Activated CD8-positive, alpha-beta memory T cell treated with anti-CD3 and anti-CD28 coated beads, Interleukin-2, amount 10 ng/mL, durations not matched to agents 7 days and 5 days (primary cell): Measurements from ENCODE around the gene CHERP. TPM values are rescaled to one million over a fixed set of nuclear protein-coding genes. Genes with fewer than 3 reads are reported as not detected.
"Not testable (repeated sequence)": the region's sequence is repeated elsewhere in the genome, so short reads cannot be mapped to it uniquely, and the experiment has no call there.

ENCODE experiments used
- ATAC-seq: fragments of 150-1000 bp; cut with Tn5 transposase; one replicate; pipeline ENCODE4 v1.10.0; 2021; ENCODE audit warnings: moderate library complexity
- CTCF ChIA-PET: fragments of 350-600 bp; sonication (Branson Sonifier 250); formaldehyde crosslinking; loops from one replicate; lab custom pipeline; 2021; ENCODE audit warnings: antibody characterized with exemption; lab: Charles Lee
- DNase-seq: peaks from one replicate; pipeline ENCODE4 v3.0.0-alpha.2; 2020
- H3K27ac Mint-ChIP-seq: one replicate; pipeline ENCODE4 v1.8.0; 2021; ENCODE audit warnings: mild to moderate bottlenecking, mixed read lengths
- H3K27me3 Mint-ChIP-seq: one replicate; pipeline ENCODE4 v1.8.0; 2021; ENCODE audit warnings: mixed read lengths
- H3K36me3 Mint-ChIP-seq: one replicate; pipeline ENCODE4 v1.8.0; 2021; ENCODE audit warnings: mild to moderate bottlenecking, mixed read lengths
- H3K4me1 Mint-ChIP-seq: one replicate; pipeline ENCODE4 v1.8.0; 2021; ENCODE audit warnings: mixed read lengths
- H3K4me3 Mint-ChIP-seq: one replicate; pipeline ENCODE4 v1.8.0; 2021; ENCODE audit warnings: mild to moderate bottlenecking, moderate library complexity, mixed read lengths
- H3K9me3 Mint-ChIP-seq: one replicate; pipeline ENCODE4 v1.8.0; 2022; ENCODE audit warnings: low read depth, mixed read lengths
- total RNA-seq, 2 experiments: library from RNA; stranded (reverse); gene quantifications; one replicate each; pipeline ENCODE4 v1.2.3, GENCODE V29; 2021

CHERP gene
- total RNA-seq, 2 experiments from 2014 or later, result 66.5 to 74.5 TPM

DNA sequence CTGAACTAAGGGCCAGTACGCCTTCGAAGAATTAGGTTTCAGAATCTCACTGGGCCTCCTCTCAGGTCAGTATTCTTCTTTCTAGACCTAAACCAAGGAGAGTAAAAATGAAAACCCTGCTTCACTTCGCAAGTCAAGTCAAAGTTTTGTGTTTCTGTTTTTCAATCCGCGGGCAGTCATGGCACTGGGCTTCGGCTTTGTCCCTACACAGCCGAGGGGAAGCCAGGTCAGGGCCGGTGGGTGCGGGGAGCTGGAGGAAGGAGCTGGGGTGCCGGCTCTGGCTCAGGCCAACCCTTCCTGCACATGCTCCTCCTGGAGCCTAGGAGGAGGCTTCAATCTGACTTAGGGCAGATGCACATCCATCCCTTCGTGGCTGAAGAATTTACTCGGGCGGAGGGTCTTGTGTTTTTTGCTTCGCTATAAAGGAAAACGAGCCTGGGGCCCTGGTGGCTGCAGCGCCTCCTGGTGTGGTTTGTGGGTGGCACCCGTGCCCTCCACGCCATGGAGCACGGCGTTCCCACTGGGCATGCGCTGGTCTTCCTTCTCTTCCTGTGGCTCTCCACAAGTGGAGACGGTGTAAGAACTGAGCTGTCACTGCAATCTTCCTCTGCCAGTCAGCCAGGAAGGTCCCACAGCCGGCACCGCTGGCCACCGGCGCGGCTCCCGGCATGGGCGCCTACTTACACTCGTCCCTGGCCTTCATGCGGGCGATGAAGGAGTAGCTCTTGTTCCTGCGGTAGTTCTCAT lies 23.6 kb downstream of the CHERP start:
- DNase-seq (no peak), ATAC-seq (no peak)
- Mint-ChIP-seq H3K9me3 (no peaks in the 10 kb centered on the region), H3K27me3 (no peaks in the 10 kb centered on the region), H3K4me1 (peaks cover 9% of the 10 kb centered on the region), H3K4me3 (no peak overlapping the region), H3K36me3 (peaks cover 30% of the 10 kb centered on the region), H3K27ac (no peak overlapping the region)
- CTCF ChIA-PET, result no interaction called here

DNA sequence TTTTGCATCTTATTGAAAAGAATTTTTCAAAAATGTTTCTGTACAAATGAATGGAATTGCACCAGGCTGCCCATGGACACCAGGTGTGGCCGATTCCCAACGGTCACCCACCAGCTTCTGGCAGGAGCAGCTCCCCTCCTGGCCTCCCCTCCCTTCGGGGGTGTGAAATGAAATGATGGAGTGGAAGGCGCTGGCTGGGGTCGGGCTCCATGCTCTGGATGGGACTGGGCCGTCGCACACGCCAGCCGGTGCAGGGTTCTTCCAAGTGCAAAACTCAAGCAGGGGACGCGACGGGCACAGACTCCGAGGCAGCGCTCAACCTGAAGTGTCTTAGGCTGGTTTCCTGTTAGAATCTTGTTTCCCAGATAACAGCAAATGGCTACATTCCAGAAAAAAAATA lies 24.2 kb downstream of the CHERP start:
- Mint-ChIP-seq H3K27me3 (no peaks in the 10 kb centered on the region), H3K4me3 (no peak overlapping the region), H3K9me3 (no peaks in the 10 kb centered on the region), H3K4me1 (peaks cover 9% of the 10 kb centered on the region), H3K36me3 (peaks cover 27% of the 10 kb centered on the region), H3K27ac (no peak overlapping the region)
- CTCF ChIA-PET, result no interaction called here
- ATAC-seq, result no peak
- no peak for DNase-seq

DNA sequence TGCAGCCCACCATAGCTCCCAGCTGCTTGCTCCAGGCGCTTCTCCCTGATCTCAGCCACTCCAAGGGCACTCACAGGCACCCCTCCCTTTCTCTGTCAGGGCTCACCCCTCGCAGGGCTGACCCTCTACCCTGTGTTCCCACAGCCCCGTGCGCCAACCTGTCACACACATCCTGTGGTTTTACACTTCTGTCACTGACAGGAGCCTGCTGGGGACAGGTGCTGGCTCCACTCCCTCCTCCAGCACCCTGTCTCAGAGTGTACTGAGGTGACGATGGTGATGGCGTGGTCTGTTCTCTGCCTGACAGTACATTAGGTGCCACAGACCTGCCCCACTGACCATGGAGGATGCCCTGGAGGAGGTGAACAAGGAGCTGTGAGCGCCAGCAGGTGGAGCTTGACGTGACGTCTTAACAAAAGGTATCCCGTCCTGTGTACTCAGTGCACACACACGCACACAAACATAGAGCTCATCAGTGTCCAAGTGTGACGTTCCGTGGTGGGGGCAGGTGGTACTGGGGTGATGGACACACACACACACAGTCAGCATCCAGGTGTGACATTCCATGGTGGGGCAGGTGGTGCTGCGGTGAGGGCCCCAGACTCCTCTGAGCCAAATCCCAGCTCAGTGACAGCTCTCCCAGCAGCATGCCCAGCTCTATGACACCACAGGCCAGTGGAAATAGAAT lies 25.2 kb downstream of the CHERP start:
- H3K4me3 Mint-ChIP-seq, result no peak overlapping the region
- H3K27ac Mint-ChIP-seq, result no peak overlapping the region
- no peaks in the 10 kb centered on the region for H3K9me3 Mint-ChIP-seq
- ATAC-seq (peak; percentile 24), DNase-seq (no peak)
- H3K27me3 Mint-ChIP-seq, result no peaks in the 10 kb centered on the region
- H3K4me1 Mint-ChIP-seq, result peaks cover 9% of the 10 kb centered on the region
- CTCF ChIA-PET, result no interaction called here
- peaks cover 22% of the 10 kb centered on the region for H3K36me3 Mint-ChIP-seq

DNA sequence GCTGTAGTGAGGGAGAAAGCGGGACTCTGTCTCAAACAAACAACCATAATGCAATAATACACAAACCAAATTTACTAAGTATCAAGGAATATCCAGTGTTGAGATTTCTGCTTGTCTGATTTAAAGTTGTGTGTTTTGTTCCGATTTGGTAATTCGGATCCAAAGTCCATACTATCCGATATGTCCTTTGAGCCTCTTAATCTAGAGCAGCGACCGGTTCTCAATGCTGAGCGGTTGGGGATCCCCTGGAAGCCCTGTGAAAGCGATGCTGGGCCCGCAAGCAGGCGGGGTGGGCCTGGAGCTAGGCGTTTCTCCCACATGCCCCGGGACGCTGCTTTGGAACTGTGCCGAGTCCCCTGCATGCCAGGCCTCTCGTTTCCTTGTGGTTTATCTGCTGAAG lies 25.9 kb downstream of the CHERP start:
- H3K27me3 Mint-ChIP-seq, result no peaks in the 10 kb centered on the region
- no peak overlapping the region for H3K27ac Mint-ChIP-seq
- ATAC-seq (no peak), DNase-seq (no peak)
- CTCF ChIA-PET, result no interaction called here
- no peak overlapping the region for H3K4me3 Mint-ChIP-seq
- H3K36me3 Mint-ChIP-seq, result peaks cover 22% of the 10 kb centered on the region
- H3K9me3 Mint-ChIP-seq, result no peaks in the 10 kb centered on the region
- peaks cover 9% of the 10 kb centered on the region for H3K4me1 Mint-ChIP-seq

DNA sequence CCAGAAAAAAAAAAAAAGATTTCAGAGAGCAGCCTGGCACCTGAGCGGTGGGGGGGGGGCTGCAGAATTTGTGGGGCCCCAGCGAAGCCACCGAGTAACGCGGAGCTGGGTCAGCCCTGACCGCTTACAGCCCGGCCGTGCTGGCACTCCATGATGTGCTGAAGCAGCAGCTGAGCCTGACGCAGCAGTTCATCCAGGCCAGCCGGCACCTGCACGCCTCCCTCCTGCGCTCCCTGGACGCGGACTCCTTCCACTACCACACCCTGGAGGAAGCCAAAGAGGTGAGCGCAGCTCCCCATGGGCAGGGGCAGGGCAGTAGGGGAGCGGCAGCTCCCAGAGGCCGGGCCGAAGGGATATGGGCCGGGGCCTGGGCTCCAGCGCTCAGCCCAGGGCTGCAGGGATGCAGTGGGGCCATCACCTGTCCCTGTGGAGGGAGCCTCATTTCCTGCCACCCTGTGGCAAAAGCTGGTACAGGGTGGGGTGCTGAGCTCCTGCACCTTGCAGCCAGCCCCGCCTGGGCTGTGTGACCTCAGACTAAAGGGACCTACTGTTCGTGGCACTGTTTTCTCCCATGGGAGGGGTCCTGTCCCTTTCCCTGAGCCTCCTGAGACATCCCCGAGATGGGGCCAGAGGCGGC lies 27.7 kb downstream of the CHERP start:
- Mint-ChIP-seq H3K4me1 (peaks cover 9% of the 10 kb centered on the region), H3K9me3 (no peaks in the 10 kb centered on the region), H3K36me3 (peaks cover 14% of the 10 kb centered on the region), H3K4me3 (no peak overlapping the region), H3K27me3 (no peaks in the 10 kb centered on the region), H3K27ac (no peak overlapping the region)
- CTCF ChIA-PET, result no interaction called here
- no peak for DNase-seq
- ATAC-seq, result no peak

DNA sequence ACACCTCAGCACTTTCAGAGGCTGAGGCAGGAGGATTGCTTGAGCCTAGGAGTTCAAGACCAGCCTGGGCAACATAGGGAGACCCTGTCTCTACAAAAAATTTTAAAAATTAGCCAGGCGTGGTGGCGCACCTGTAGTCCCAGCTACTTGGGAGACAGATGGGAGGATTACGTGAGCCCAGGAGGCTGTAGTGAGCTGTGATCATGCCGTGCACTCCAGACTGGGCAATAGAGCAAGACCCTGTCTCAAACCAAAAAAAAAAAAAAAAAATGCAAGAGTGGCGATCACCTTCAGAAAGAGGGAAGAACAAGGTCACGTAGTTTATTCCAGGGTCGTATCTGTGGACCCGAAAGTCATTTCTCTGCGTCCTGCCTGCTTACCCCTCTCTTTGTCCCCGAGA lies 29.6 kb downstream of the CHERP start:
- H3K4me1 Mint-ChIP-seq, DNase-seq, H3K9me3 Mint-ChIP-seq, ATAC-seq, H3K27ac Mint-ChIP-seq, H3K36me3 Mint-ChIP-seq, CTCF ChIA-PET, H3K4me3 Mint-ChIP-seq, H3K27me3 Mint-ChIP-seq: not testable (repeated sequence)

DNA sequence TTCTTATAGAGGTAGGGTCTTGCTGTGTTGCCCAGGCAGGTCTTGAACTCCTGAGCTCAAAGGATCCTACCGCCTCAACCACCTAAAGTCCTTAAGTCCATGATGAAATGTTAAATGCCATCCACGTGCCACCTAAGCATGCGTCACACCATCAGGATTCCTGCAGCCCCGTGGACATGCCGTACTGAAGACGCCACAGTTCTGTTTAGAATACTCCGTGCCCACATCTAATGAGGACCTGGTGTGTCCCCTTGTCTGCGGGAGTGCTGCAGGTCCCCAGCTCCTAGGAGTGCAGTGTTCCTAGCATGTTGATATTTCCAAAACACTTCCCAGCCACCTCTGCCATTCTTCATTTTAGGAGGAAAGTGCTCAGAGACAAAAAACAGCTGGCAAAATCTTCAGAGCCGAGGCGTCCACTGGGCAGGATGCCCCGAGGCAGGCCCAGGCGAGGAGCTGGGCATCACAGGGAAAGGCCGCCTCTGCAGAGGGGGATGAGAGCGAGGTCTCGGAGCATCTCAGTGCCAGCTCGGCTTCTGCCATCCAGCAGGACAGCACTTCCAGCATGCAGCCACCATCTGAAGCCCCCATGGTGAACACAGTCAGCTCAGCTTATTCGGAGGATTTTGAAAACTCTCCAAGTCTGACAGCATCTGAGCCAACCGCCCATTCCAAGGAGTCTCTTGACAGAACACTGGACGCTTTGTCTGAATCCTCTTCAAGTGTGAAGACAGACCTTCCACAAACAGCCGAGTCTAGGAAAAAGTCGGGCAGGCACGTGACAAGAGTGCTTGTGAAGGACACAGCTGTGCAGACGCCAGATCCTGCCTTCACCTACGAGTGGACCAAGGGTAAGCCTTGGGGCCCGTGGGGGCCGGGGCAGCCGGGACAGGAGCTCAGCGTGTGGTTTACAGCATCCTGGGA lies 32.8 kb downstream of the CHERP start:
- Mint-ChIP-seq H3K9me3 (no peaks in the 10 kb centered on the region), H3K36me3 (no peaks in the 10 kb centered on the region), H3K27me3 (no peaks in the 10 kb centered on the region), H3K27ac (no peak overlapping the region), H3K4me1 (no peaks in the 10 kb centered on the region), H3K4me3 (no peak overlapping the region)
- no peak for ATAC-seq
- no peak for DNase-seq
- CTCF ChIA-PET, result no interaction called here

DNA sequence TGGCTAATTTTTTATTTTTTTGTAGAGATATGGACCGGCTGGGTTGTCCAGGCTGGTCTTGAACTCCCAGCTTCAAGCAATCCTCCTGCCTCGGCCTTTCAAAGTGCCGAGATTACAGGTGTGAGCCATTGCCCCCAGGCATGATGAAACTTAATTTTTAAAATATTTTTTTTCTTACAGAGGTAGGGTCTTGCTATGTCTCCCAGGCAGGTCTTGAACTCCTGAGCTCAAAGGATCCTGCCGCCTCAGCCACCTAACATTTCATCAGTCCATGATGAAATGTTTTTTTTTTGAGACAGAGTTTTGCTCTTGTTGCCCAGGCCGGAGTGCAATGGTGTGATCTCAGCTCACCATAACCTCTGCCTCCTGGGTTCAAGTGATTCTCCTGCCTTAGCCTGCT lies 33.7 kb downstream of the CHERP start:
- CTCF ChIA-PET, result no interaction called here
- H3K4me3 Mint-ChIP-seq, result no peak overlapping the region
- no peaks in the 10 kb centered on the region for H3K36me3 Mint-ChIP-seq
- H3K27ac Mint-ChIP-seq, result no peak overlapping the region
- no peaks in the 10 kb centered on the region for H3K9me3 Mint-ChIP-seq
- ATAC-seq (no peak), DNase-seq (no peak)
- H3K4me1 Mint-ChIP-seq, result no peaks in the 10 kb centered on the region
- no peaks in the 10 kb centered on the region for H3K27me3 Mint-ChIP-seq

DNA sequence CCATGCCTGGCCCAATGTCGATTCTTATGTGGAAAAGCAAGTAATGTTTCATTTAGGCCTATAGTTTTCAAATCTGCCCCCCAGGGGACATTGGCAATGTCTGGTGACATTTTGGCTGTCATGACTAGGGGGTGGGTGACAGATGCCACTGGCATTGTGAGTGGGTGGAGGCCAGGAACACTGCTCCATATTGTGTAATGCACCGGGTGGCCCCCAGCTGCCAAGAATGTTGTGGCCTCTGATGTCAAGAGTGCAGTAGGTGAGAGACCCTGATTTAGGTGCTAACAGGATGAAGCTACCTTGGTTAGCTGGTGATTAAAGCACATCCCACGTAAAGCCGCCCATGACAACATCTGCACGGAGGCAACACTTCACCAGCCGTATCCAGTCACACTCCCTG lies 35.3 kb downstream of the CHERP start:
- Mint-ChIP-seq H3K36me3 (peaks cover 2% of the 10 kb centered on the region), H3K4me1 (no peaks in the 10 kb centered on the region), H3K27ac (no peak overlapping the region), H3K9me3 (no peaks in the 10 kb centered on the region), H3K27me3 (no peaks in the 10 kb centered on the region), H3K4me3 (no peak overlapping the region)
- CTCF ChIA-PET, result no interaction called here
- no peak for DNase-seq
- ATAC-seq, result no peak

DNA sequence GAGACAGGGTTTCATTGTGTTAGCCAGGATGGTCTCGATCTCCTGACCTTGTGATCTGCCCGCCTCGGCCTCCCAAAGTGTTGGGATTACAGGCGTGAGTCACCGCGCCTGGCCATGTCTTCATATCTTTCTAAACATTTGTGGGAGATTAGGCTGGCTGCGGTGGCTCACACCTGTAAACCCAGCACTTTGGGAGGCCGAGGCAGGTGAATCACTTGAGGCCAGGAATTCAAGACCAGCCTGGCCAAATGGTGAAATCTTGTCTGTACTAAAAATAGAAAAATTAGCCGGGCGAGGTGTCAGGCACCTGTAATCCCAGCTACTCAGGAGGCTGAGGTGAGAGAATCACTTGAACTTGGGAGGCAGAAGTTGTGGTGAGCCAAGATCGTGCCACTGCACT lies 36.1 kb downstream of the CHERP start:
- not testable (repeated sequence) for H3K36me3 Mint-ChIP-seq, DNase-seq

DNA sequence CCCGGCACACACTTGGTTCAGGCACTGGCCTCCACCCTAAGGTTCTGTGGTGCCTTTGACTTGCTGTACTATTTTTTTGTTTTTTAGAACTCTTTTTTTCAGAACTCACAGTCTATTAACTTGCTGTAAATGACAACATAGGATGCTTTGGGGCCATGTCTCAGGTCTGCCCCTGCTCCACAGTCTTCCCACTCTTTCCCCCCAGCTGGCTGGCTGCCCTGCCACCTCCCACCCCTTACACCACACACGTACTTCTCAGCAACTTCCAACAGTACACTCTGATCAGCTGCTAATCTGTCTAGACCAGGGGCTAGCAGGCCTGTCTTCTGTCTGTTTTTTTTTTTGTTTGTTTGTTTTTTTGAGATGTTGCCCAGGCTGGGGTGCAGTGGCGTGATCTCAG lies 38.0 kb downstream of the CHERP start:
- peaks cover 3% of the 10 kb centered on the region for H3K36me3 Mint-ChIP-seq

More for the DNA sequence above, 36.1 kb downstream of the CHERP start:
- CTCF ChIA-PET, ATAC-seq, H3K9me3 Mint-ChIP-seq, H3K27ac Mint-ChIP-seq, H3K4me3 Mint-ChIP-seq, H3K27me3 Mint-ChIP-seq, H3K4me1 Mint-ChIP-seq: not testable (repeated sequence)

DNA sequence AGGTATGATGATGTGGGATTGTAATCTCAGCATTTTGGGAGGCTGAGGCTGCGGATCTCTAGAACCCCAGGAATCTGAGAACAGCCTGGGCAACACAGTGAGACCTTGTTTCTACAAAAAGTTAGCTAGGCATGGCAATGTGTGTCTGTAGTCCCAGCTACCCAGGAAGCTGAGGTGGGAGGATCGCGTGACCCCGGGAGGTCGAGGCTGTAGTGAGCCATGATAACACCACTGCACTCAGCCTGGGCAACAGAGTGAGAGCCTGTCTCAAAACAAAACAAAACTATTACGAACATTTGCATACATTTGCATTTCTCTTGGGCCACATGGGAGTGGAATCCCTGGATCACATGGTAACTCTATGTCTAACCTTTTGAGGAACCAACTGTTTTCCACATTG lies 44.4 kb downstream of the CHERP start:
- CTCF ChIA-PET, result no interaction called here
- no peaks in the 10 kb centered on the region for H3K27me3 Mint-ChIP-seq
- peaks cover 18% of the 10 kb centered on the region for H3K4me1 Mint-ChIP-seq
- ATAC-seq, result no peak
- DNase-seq, result no peak
- H3K4me3 Mint-ChIP-seq, result peak overlapping the region; percentile 80
- peaks cover 1% of the 10 kb centered on the region for H3K36me3 Mint-ChIP-seq
- no peaks in the 10 kb centered on the region for H3K9me3 Mint-ChIP-seq
- H3K27ac Mint-ChIP-seq, result no peak overlapping the region

More for the DNA sequence above, 38.0 kb downstream of the CHERP start:
- CTCF ChIA-PET, result interaction anchor here (0.8 to 1.4 kb wide), 2 partner anchors 11 to 210 kb away, joined by 3 to 4 read pairs; no protein-coding TSS in a partner anchor
- Mint-ChIP-seq H3K27me3 (no peaks in the 10 kb centered on the region), H3K27ac (no peak overlapping the region), H3K9me3 (no peaks in the 10 kb centered on the region), H3K4me1 (no peaks in the 10 kb centered on the region), H3K4me3 (no peak overlapping the region)
- ATAC-seq, result no peak
- no peak for DNase-seq

DNA sequence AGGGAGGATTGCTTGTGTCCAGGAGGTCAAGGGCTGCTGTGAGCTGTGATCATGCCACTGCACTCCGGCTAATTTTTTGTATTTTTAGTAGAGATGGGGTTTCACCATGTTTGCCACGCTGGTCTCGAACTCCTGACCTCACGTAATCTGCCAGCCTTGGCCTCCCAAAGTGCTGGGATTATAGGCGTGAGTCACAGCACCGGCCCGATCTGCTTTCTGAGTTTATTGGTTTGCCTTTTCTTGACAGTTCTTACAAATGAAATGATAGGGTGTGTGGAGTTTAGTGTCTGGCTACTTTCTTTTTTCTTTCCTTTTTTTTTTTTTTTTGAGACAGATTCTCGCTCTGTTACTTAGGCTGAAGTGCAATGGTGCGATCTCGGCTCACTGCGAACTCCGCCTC lies 45.2 kb downstream of the CHERP start:
- CTCF ChIA-PET, result no interaction called here
- Mint-ChIP-seq H3K27ac (no peak overlapping the region), H3K4me1 (peaks cover 18% of the 10 kb centered on the region), H3K27me3 (no peaks in the 10 kb centered on the region), H3K9me3 (no peaks in the 10 kb centered on the region), H3K36me3 (peaks cover 1% of the 10 kb centered on the region), H3K4me3 (peak overlapping the region; percentile 80)
- DNase-seq (no peak), ATAC-seq (no peak)
